ENCODE results near the gene EXOSC7.

Gene EXOSC7

DNA sequence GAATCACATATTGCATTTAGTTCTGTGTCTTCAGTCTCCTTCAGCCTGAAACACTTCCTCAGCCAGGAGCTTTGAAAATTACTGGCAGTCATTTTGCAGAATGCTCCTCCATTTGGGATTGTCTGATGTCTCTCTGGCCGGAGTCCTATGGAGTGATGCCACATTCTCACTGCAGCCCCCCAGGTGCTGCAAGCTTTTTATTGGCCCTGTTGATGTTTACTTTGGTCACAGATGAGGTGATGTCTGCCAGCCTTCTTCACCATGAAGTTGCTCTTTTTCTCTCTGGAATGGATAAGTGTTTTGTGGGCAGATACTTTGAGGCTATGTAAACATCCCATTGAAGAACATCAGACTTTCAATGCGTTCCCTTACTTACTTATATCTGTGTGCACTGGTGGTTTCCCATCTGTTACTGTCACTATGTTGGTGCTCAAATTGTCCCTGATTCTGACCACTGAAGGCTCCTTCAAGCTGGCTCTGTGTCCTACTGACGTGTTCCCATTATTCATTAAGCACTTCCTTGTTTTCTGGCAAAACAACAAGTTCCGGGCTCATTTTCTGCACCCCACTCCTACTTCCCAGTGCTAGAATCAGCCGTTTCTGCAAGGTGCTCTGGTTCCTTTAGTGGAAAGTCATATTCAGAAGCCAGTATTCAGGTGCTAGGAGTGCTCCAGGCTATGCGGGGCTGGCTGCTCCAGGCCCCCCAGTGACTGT lies 48.7 kb downstream of the EXOSC7 start:
- TF ChIP-seq, protein P1, sequence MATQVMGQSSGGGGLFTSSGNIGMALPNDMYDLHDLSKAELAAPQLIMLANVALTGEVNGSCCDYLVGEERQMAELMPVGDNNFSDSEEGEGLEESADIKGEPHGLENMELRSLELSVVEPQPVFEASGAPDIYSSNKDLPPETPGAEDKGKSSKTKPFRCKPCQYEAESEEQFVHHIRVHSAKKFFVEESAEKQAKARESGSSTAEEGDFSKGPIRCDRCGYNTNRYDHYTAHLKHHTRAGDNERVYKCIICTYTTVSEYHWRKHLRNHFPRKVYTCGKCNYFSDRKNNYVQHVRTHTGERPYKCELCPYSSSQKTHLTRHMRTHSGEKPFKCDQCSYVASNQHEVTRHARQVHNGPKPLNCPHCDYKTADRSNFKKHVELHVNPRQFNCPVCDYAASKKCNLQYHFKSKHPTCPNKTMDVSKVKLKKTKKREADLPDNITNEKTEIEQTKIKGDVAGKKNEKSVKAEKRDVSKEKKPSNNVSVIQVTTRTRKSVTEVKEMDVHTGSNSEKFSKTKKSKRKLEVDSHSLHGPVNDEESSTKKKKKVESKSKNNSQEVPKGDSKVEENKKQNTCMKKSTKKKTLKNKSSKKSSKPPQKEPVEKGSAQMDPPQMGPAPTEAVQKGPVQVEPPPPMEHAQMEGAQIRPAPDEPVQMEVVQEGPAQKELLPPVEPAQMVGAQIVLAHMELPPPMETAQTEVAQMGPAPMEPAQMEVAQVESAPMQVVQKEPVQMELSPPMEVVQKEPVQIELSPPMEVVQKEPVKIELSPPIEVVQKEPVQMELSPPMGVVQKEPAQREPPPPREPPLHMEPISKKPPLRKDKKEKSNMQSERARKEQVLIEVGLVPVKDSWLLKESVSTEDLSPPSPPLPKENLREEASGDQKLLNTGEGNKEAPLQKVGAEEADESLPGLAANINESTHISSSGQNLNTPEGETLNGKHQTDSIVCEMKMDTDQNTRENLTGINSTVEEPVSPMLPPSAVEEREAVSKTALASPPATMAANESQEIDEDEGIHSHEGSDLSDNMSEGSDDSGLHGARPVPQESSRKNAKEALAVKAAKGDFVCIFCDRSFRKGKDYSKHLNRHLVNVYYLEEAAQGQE (IDR thresholded peaks at IDR 0.05; ENCODE audit: low read depth) = no peak
- TF ChIP-seq TCF12 (IDR thresholded peaks at IDR 0.05; ENCODE audit: low read depth) = no peak
- no peak for TF ChIP-seq YY1 (IDR thresholded peaks at IDR 0.05; ENCODE audit: low read depth)
- TF ChIP-seq TEAD4 (IDR thresholded peaks at IDR 0.05) = no peak
- no peak for TF ChIP-seq EP300 (IDR thresholded peaks at IDR 0.05; ENCODE audit: borderline replicate concordance)
- TF ChIP-seq NFIC (IDR thresholded peaks at IDR 0.05) = no peak
- TF ChIP-seq RAD21 (IDR thresholded peaks at IDR 0.05; ENCODE audit: low read depth) = no peak
- no peak for TF ChIP-seq TAF1 (IDR thresholded peaks at IDR 0.05; ENCODE audit: low read depth)
- TF ChIP-seq FOXM1 (IDR thresholded peaks at IDR 0.05; ENCODE audit: borderline replicate concordance, low read depth) = no peak

- no peak for TF ChIP-seq TEAD4 (IDR thresholded peaks at IDR 0.05)
- TF ChIP-seq CREB1 (IDR thresholded peaks at IDR 0.05; ENCODE audit: low read depth) = no peak
- TF ChIP-seq ZBTB7A (IDR thresholded peaks at IDR 0.05; ENCODE audit: low read depth) = no peak
- TF ChIP-seq CEBPB (IDR thresholded peaks at IDR 0.05) = no peak
- TF ChIP-seq, protein P2, sequence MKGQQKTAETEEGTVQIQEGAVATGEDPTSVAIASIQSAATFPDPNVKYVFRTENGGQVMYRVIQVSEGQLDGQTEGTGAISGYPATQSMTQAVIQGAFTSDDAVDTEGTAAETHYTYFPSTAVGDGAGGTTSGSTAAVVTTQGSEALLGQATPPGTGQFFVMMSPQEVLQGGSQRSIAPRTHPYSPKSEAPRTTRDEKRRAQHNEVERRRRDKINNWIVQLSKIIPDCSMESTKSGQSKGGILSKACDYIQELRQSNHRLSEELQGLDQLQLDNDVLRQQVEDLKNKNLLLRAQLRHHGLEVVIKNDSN (IDR thresholded peaks at IDR 0.05) = no peak
- TF ChIP-seq NFIC (IDR thresholded peaks at IDR 0.05) = no peak
- no peak for TF ChIP-seq EGR1 (IDR thresholded peaks at IDR 0.05)
- TF ChIP-seq EP300 (IDR thresholded peaks at IDR 0.05; ENCODE audit: borderline replicate concordance) = no peak
- TF ChIP-seq, protein P1 (IDR thresholded peaks at IDR 0.05; ENCODE audit: low read depth) = no peak
- no peak for TF ChIP-seq RAD21 (IDR thresholded peaks at IDR 0.05; ENCODE audit: low read depth)
- TF ChIP-seq MAX (IDR thresholded peaks at IDR 0.05) = no peak
- TF ChIP-seq YY1 (IDR thresholded peaks at IDR 0.05; ENCODE audit: low read depth) = no peak
- no peak for TF ChIP-seq TCF12 (IDR thresholded peaks at IDR 0.05; ENCODE audit: low read depth)
- TF ChIP-seq FOXM1 (IDR thresholded peaks at IDR 0.05; ENCODE audit: borderline replicate concordance, low read depth) = no peak
Measured at GRCh38 chr3:45026038-45026437, 50.0 kb downstream of the EXOSC7 start, which contains the start of gene CLEC3B. Gene CLEC3B, plus strand, starts transcription at chr3:45026303. Its CDS starts 60 bp downstream, at chr3:45026363.

- TF ChIP-seq ZBTB7A (IDR thresholded peaks at IDR 0.05; ENCODE audit: low read depth) (no peak), YY1 (IDR thresholded peaks at IDR 0.05; ENCODE audit: low read depth) (no peak)
Measured at GRCh38 chr3:45026957-45027356, 50.9 kb downstream of the EXOSC7 start.

DNA sequence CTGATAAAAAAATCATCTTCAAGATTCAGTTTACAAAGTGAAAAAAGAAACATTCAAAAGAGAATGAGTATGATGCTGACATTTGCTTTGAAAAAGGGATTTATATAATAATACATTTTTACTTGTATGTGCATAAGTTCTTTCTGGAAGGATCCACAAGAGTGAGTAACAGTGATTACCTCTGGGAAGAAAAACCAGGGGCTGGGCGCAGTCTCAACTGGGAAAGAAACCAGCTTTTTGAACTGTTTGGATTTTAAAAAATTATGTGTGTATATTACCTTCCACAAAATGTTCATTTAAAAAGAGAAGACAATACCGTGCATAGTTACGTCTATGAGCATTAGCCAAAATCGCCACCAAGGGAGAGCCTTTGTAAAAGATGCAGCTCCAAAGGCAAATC lies 51.4 kb downstream of the EXOSC7 start:
- TF ChIP-seq CREB1 (IDR thresholded peaks at IDR 0.05; ENCODE audit: low read depth) = no peak
- no peak for TF ChIP-seq EP300 (IDR thresholded peaks at IDR 0.05; ENCODE audit: borderline replicate concordance)
- no peak for TF ChIP-seq YY1 (IDR thresholded peaks at IDR 0.05; ENCODE audit: low read depth)
- TF ChIP-seq MAX (IDR thresholded peaks at IDR 0.05) = no peak
- no peak for TF ChIP-seq EGR1 (IDR thresholded peaks at IDR 0.05)
- no peak for TF ChIP-seq CEBPB (IDR thresholded peaks at IDR 0.05)
- TF ChIP-seq TAF1 (IDR thresholded peaks at IDR 0.05; ENCODE audit: low read depth) = no peak
- no peak for TF ChIP-seq NFIC (IDR thresholded peaks at IDR 0.05)
- TF ChIP-seq TEAD4 (IDR thresholded peaks at IDR 0.05) = no peak
- no peak for TF ChIP-seq ZBTB7A (IDR thresholded peaks at IDR 0.05; ENCODE audit: low read depth)
- TF ChIP-seq, protein P1 (IDR thresholded peaks at IDR 0.05; ENCODE audit: low read depth) = no peak
- TF ChIP-seq, protein P2 (IDR thresholded peaks at IDR 0.05) = no peak
- no peak for TF ChIP-seq TCF12 (IDR thresholded peaks at IDR 0.05; ENCODE audit: low read depth)
- TF ChIP-seq FOXM1 (IDR thresholded peaks at IDR 0.05; ENCODE audit: borderline replicate concordance, low read depth) = no peak
- TF ChIP-seq RAD21 (IDR thresholded peaks at IDR 0.05; ENCODE audit: low read depth) = no peak
